Panc1 (cell line): ENCODE measurements around the gene PELI1. TPM values are rescaled to one million over a fixed set of nuclear protein-coding genes. Genes with fewer than 3 reads are reported as not detected.

Source experiments
- ATAC-seq: fragments of 200-7000 bp; cut with Tn5 transposase; 2 replicates; pipeline ENCODE4 v1.9.1; 2020; ENCODE audit warnings: mild to moderate bottlenecking, moderate library complexity
- BruUV-seq: library from RNA; stranded (reverse); fragments of 400-500 nt; replicated peaks from 2 replicates; lab custom pipeline; 2021; lab: Mats Ljungman, UMichigan
- CTCF ChIA-PET: fragments of 300-600 bp; sonication (Branson Sonifier 250); formaldehyde crosslinking; loops from one replicate; lab custom pipeline; 2022; ENCODE audit warnings: antibody characterized with exemption; lab: Charles Lee
- POLR2A ChIA-PET: fragments of 300-600 bp; sonication (Branson Sonifier 250); formaldehyde crosslinking; loops from one replicate; lab custom pipeline; 2022; ENCODE audit warnings: antibody characterized with exemption; lab: Charles Lee
- DNase-seq: peaks from one replicate; pipeline ENCODE4 v3.0.0-alpha.2; 2010; ENCODE audit warnings: low read depth, low spot score
- H3K27ac ChIP-seq: 2 replicates; pipeline ENCODE4 v1.5.1; 2011; ENCODE audit warnings: mild to moderate bottlenecking, low read length, inconsistent platforms
- H3K27me3 ChIP-seq: fragments of 200-500 bp; sonication (Bioruptor generic); 2 replicates; pipeline ENCODE4 v1.6.0; 2014; ENCODE audit warnings: low read length, inconsistent platforms; ENCODE audit not compliant: control insufficient read depth, insufficient read depth
- H3K36me3 ChIP-seq: fragments of 200-500 bp; sonication (Bioruptor generic); 2 replicates; pipeline ENCODE4 v1.5.1; 2014; ENCODE audit warnings: inconsistent platforms, mild to moderate bottlenecking, low read length, moderate library complexity; ENCODE audit not compliant: control insufficient read depth, insufficient read depth
- H3K4me1 ChIP-seq: 2 replicates; pipeline ENCODE4 v1.5.1; 2011; ENCODE audit warnings: inconsistent platforms, mild to moderate bottlenecking, low read length, moderate library complexity; ENCODE audit not compliant: control insufficient read depth, insufficient read depth
- H3K4me3 ChIP-seq, 2 experiments: 2 replicates each; pipeline ENCODE4 v1.5.1; 2011 to 2012; ENCODE audit warnings: low read depth in 2 of 2, low read length in 2 of 2, mild to moderate bottlenecking in 2 of 2, inconsistent platforms in 1 of 2, moderate library complexity in 1 of 2
- H3K9me3 ChIP-seq: fragments of 200-500 bp; sonication (Bioruptor generic); 2 replicates; pipeline ENCODE4 v1.5.1; 2014; ENCODE audit warnings: low read depth, mild to moderate bottlenecking, inconsistent platforms, low read length, moderate library complexity; ENCODE audit not compliant: control insufficient read depth, insufficient read depth
- POLR2AphosphoS5 ChIP-seq: IDR thresholded peaks from 2 replicates; pipeline ENCODE4 v1.6.1; 2012; ENCODE audit warnings: mild to moderate bottlenecking, low read depth, low read length, moderate library complexity
- SIN3A ChIP-seq: IDR thresholded peaks from 2 replicates; pipeline ENCODE4 v1.6.1; 2012; ENCODE audit warnings: low read depth, mild to moderate bottlenecking, low read length, moderate library complexity, borderline replicate concordance; ENCODE audit not compliant: insufficient read depth
- TCF7L2 ChIP-seq: IDR thresholded peaks from 2 replicates; pipeline ENCODE4 v1.6.1; 2011; ENCODE audit warnings: mild to moderate bottlenecking, low read depth, low read length, inconsistent platforms
- in situ Hi-C: cut with HindIII; loops from 2 replicates; pipeline ENCODE4 v1.10.0; 2016; ENCODE audit warnings: low sequenced_read_pairs, low pct_unique_long_range_greater_than_20kb
- intact Hi-C: fragments of 100-400 bp; cut with micrococcal nuclease; formaldehyde crosslinking; loops from one replicate; pipeline ENCODE4 v1.10.0; 2022; ENCODE audit not compliant: unreplicated experiment
- total RNA-seq: library from RNA; stranded (reverse); gene quantifications from one replicate; pipeline ENCODE4 v1.2.1, GENCODE V29; 2021; ENCODE audit not compliant: unreplicated experiment
- TF ChIP-seq, protein P1 (sequence below), 2 experiments: IDR thresholded peaks; 2 replicates each; pipeline ENCODE4 v1.6.1; 2011 to 2012; ENCODE audit warnings: low read depth in 2 of 2, control low read depth in 1 of 2, low read length in 1 of 2, mild to moderate bottlenecking in 1 of 2, moderate library complexity in 1 of 2; ENCODE audit not compliant: insufficient read depth in 1 of 2
- TF ChIP-seq, protein P2 (sequence below): fragments of 450-650 bp; IDR thresholded peaks from 2 replicates; pipeline ENCODE4 v1.5.1; 2017; ENCODE audit warnings: mild to moderate bottlenecking

The PELI1 gene
- total RNA-seq, 1 experiment from 2014 or later, result 6.7 TPM

DNA sequence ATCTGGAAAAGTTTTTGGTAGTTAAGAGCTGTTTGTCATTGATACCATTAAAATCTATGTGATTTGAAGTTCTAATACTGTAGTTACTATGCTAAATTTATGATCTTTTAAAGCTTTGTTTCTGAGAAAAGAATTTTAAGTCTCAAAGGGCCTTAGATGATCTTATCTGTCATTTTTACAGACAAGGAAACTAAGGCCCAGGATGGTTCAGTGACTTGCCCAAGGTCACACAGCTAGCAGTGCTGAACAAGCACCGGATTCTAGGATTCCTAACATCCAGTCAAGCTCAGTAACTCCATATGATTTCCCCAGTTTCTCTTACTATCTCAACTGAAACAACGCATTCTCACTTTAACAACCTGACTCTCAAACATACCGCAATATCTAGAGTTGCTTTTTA, 37.7 kb downstream of the PELI1 start:
- ATAC-seq (no peak), DNase-seq (no peak)
- Histone ChIP-seq H3K36me3 (no peaks in the 10 kb centered on the region), H3K27me3 (no peaks in the 10 kb centered on the region), H3K27ac (no peak overlapping the region), H3K9me3 (no peaks in the 10 kb centered on the region), H3K4me1 (no peaks in the 10 kb centered on the region), H3K4me3 (no peak overlapping the region)
- ChIA-PET POLR2A (interaction anchor here (0.6 kb wide), 1 partner anchor 59 kb away, joined by 3 read pairs; no protein-coding TSS in a partner anchor), CTCF (no interaction called here)
- TF ChIP-seq, protein P1, sequence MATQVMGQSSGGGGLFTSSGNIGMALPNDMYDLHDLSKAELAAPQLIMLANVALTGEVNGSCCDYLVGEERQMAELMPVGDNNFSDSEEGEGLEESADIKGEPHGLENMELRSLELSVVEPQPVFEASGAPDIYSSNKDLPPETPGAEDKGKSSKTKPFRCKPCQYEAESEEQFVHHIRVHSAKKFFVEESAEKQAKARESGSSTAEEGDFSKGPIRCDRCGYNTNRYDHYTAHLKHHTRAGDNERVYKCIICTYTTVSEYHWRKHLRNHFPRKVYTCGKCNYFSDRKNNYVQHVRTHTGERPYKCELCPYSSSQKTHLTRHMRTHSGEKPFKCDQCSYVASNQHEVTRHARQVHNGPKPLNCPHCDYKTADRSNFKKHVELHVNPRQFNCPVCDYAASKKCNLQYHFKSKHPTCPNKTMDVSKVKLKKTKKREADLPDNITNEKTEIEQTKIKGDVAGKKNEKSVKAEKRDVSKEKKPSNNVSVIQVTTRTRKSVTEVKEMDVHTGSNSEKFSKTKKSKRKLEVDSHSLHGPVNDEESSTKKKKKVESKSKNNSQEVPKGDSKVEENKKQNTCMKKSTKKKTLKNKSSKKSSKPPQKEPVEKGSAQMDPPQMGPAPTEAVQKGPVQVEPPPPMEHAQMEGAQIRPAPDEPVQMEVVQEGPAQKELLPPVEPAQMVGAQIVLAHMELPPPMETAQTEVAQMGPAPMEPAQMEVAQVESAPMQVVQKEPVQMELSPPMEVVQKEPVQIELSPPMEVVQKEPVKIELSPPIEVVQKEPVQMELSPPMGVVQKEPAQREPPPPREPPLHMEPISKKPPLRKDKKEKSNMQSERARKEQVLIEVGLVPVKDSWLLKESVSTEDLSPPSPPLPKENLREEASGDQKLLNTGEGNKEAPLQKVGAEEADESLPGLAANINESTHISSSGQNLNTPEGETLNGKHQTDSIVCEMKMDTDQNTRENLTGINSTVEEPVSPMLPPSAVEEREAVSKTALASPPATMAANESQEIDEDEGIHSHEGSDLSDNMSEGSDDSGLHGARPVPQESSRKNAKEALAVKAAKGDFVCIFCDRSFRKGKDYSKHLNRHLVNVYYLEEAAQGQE (IDR thresholded peaks at IDR 0.05; ENCODE audit: insufficient read depth in 1 of 2, low read depth in 2 of 2, low read length in 1 of 2), result no peak
- TF ChIP-seq, protein P2, sequence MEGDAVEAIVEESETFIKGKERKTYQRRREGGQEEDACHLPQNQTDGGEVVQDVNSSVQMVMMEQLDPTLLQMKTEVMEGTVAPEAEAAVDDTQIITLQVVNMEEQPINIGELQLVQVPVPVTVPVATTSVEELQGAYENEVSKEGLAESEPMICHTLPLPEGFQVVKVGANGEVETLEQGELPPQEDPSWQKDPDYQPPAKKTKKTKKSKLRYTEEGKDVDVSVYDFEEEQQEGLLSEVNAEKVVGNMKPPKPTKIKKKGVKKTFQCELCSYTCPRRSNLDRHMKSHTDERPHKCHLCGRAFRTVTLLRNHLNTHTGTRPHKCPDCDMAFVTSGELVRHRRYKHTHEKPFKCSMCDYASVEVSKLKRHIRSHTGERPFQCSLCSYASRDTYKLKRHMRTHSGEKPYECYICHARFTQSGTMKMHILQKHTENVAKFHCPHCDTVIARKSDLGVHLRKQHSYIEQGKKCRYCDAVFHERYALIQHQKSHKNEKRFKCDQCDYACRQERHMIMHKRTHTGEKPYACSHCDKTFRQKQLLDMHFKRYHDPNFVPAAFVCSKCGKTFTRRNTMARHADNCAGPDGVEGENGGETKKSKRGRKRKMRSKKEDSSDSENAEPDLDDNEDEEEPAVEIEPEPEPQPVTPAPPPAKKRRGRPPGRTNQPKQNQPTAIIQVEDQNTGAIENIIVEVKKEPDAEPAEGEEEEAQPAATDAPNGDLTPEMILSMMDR, result no peak
- TF ChIP-seq TCF7L2, result no peak
- TF ChIP-seq SIN3A, result no peak
- TF ChIP-seq POLR2AphosphoS5, result no peak
- in situ Hi-C loops (no loop called here), intact Hi-C loops (no loop called here)
- BruUV-seq, result no TSS peak

DNA sequence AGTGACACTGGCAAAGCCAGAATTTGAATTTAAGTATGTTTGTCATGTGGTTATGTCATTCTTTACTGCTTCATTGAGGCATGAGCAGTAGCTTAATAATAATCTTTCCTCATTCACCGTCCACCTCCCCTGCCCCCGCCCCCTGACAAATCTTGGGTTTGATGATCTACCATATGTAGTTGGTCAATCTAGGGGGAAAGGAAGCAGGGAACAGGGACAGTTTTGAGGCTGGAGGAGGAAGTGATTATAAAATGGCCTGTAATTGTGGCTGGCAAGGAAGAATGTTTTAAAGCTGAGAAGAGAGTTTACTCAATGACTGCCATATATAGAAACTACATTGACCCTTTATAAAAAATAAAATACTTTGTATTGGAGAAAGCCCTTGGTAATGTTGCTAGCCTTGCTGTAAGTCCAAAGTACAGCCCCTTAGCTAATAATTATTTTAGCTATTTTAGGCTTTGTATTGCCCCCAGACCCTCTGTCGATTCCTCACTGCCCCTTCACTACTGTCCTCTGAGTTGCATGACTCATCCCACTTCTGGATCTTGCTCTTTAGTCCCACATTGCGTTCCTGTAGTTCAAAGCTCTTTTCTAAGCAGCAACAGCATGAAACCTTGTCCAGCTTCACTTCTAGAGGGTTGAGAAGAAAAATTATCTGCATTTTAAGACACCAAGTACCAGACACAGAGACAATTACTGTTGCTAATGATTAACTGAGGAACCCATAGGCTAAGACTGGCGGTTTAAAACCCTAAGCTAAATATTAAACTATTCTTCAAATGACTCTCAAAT, 38.4 kb downstream of the PELI1 start:
- ChIA-PET POLR2A (interaction anchor here (0.6 kb wide), 1 partner anchor 60 kb away, joined by 3 read pairs; no protein-coding TSS in a partner anchor), CTCF (no interaction called here)

DNA sequence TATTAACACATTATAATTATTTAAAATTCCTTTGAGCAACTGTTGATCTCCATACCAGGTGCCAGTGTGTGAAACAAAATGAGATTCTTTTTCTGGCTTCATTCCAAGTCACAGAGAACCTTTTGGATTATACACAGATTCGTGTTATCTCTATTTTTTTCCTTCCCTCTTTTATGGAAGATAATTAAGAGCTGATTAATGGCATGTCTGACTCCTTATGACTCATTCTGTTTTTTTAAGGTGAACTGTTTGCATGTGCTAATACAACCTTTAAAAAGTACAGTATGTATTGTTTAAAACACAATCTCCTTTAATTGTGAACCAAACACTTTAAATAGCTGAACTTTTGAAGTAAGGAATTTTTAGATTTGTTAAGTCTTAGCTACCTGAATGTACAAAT, 39.3 kb downstream of the PELI1 start:
- intact Hi-C loops (no loop called here), in situ Hi-C loops (no loop called here)
- Histone ChIP-seq H3K9me3 (no peaks in the 10 kb centered on the region), H3K4me1 (no peaks in the 10 kb centered on the region), H3K36me3 (no peaks in the 10 kb centered on the region), H3K27ac (no peak overlapping the region), H3K27me3 (no peaks in the 10 kb centered on the region), H3K4me3 (no peak overlapping the region)
- no peak for DNase-seq
- CTCF ChIA-PET, result no interaction called here
- no peak for ATAC-seq
- no TSS peak for BruUV-seq
- TF ChIP-seq, protein P2, result no peak
- no peak for TF ChIP-seq POLR2AphosphoS5
- TF ChIP-seq, protein P1 (IDR thresholded peaks at IDR 0.05; ENCODE audit: insufficient read depth in 1 of 2, low read depth in 2 of 2, low read length in 1 of 2), result no peak
- TF ChIP-seq TCF7L2, result no peak
- TF ChIP-seq SIN3A, result no peak
- POLR2A ChIA-PET, result no interaction called here

More for the DNA sequence above, 38.4 kb downstream of the PELI1 start:
- Histone ChIP-seq H3K9me3 (no peaks in the 10 kb centered on the region), H3K4me1 (no peaks in the 10 kb centered on the region), H3K27me3 (no peaks in the 10 kb centered on the region), H3K27ac (no peak overlapping the region), H3K36me3 (no peaks in the 10 kb centered on the region), H3K4me3 (no peak overlapping the region)
- intact Hi-C loops (no loop called here), in situ Hi-C loops (no loop called here)
- ATAC-seq (no peak), DNase-seq (no peak)
- no TSS peak for BruUV-seq
- no peak for TF ChIP-seq POLR2AphosphoS5
